GM12878 (cell line): Measurements from ENCODE around the gene KLHDC1. TPM values are rescaled to one million over a fixed set of nuclear protein-coding genes. Genes with fewer than 3 reads are reported as not detected.

Experiments
- ATAC-seq: fragments of 200-7000 bp; cut with Tn5 transposase; 3 replicates; pipeline ENCODE4 v1.9.1; 2020; ENCODE audit warnings: mild to moderate bottlenecking, moderate library complexity
- BruUV-seq: library from RNA; stranded (reverse); fragments of 400-500 nt; replicated peaks from 2 replicates; lab custom pipeline; 2021; lab: Mats Ljungman, UMichigan
- CTCF ChIA-PET: fragments of 300-600 bp; sonication (Branson Sonifier 250); formaldehyde crosslinking; extraction: SDS; loops from one replicate; lab custom pipeline; 2021; ENCODE audit warnings: inconsistent platforms; lab: Yijun Ruan, JAX
- POLR2A ChIA-PET: fragments of 350-600 bp; formaldehyde crosslinking; extraction: SDS; loops from one replicate; lab custom pipeline; 2021; ENCODE audit warnings: inconsistent platforms; lab: Charles Lee
- RAD21 ChIA-PET: fragments of 300-600 bp; sonication (Branson Sonifier 250); formaldehyde crosslinking; loops from one replicate; lab custom pipeline; 2023; ENCODE audit warnings: antibody characterized with exemption; ENCODE audit not compliant: unreplicated experiment; lab: Charles Lee
- SMC1A ChIA-PET: fragments of 300-600 bp; sonication (Branson Sonifier 250); formaldehyde crosslinking; loops from one replicate; lab custom pipeline; 2023; ENCODE audit not compliant: unreplicated experiment, uncharacterized antibody; lab: Charles Lee
- DNase-seq: peaks from one replicate; pipeline ENCODE4 v3.0.0-alpha.2; 2011; ENCODE audit warnings: low read depth, low spot score
- FAIRE-seq: peaks from 3 replicates; lab custom pipeline; 2011; peaks lifted over from hg19 to GRCh38; lab: Jason Lieb, UNC
- H2AFZ ChIP-seq: 2 replicates; pipeline ENCODE4 v1.6.0; 2011; ENCODE audit warnings: low read depth, low read length, control low read depth; ENCODE audit not compliant: control insufficient read depth
- H3K27ac ChIP-seq: 2 replicates; pipeline ENCODE4 v1.5.1; 2011; ENCODE audit warnings: control low read depth; ENCODE audit not compliant: control insufficient read depth, insufficient read depth
- H3K27me3 ChIP-seq, 2 experiments: replicated peaks in 1 of 2; 2 replicates each; pipeline versions ENCODE4 v1.6.0 to v1.6.1; 2011; ENCODE audit warnings: low read length in 1 of 2; ENCODE audit not compliant: control insufficient read depth in 2 of 2, insufficient read depth in 2 of 2
- H3K36me3 ChIP-seq, 2 experiments: 2 replicates each; pipeline ENCODE4 v1.5.1; 2011; ENCODE audit warnings: low read length in 1 of 2; ENCODE audit not compliant: control insufficient read depth in 2 of 2, insufficient read depth in 2 of 2
- H3K4me1 ChIP-seq: 2 replicates; pipeline ENCODE4 v1.6.1; 2011; ENCODE audit warnings: mild to moderate bottlenecking, low read length, moderate library complexity, mixed read lengths; ENCODE audit not compliant: control insufficient read depth, insufficient read depth
- H3K4me2 ChIP-seq: 2 replicates; pipeline ENCODE4 v1.6.0; 2011; ENCODE audit warnings: control low read depth; ENCODE audit not compliant: control insufficient read depth, insufficient read depth
- H3K4me3 ChIP-seq: fragments of 200-600 bp; sonication (generic); 2 replicates; pipeline ENCODE4 v1.5.1; 2016
- H3K79me2 ChIP-seq: 2 replicates; pipeline ENCODE4 v1.6.0; 2011; ENCODE audit warnings: low read length; ENCODE audit not compliant: control insufficient read depth, insufficient read depth
- H3K9ac ChIP-seq: 2 replicates; pipeline ENCODE4 v1.8.0; 2011; ENCODE audit warnings: low read length, control low read depth, mixed read lengths; ENCODE audit not compliant: control insufficient read depth, insufficient read depth
- H3K9me3 ChIP-seq: replicated peaks from 3 replicates; pipeline ENCODE4 v1.5.1; 2011; ENCODE audit warnings: mild to moderate bottlenecking, low read length; ENCODE audit not compliant: control insufficient read depth, insufficient read depth
- H4K20me1 ChIP-seq: 2 replicates; pipeline ENCODE4 v1.6.0; 2011; ENCODE audit not compliant: control insufficient read depth, insufficient read depth
- CHD1 ChIP-seq: IDR thresholded peaks from 2 replicates; pipeline ENCODE4 v1.6.1; 2012; ENCODE audit warnings: low read depth, low read length, improper control_type of control experiment
- ESRRA ChIP-seq: IDR thresholded peaks from 2 replicates; pipeline ENCODE4 v1.6.1; 2012; ENCODE audit warnings: mild to moderate bottlenecking, low read length, improper control_type of control experiment
- MXI1 ChIP-seq: fragments of 150-350 bp; IDR thresholded peaks from 2 replicates; pipeline ENCODE4 v1.6.1; 2011; ENCODE audit warnings: low read depth, mild to moderate bottlenecking, inconsistent platforms, low read length, improper control_type of control experiment
- POLR2AphosphoS2 ChIP-seq: IDR thresholded peaks from 2 replicates; pipeline ENCODE4 v1.6.1; 2011; ENCODE audit warnings: low read depth, mild to moderate bottlenecking, low read length, improper control_type of control experiment, moderate library complexity
- SRF ChIP-seq, 2 experiments: IDR thresholded peaks; 2 replicates each; pipeline ENCODE4 v1.6.1; 2011; ENCODE audit warnings: low read depth in 2 of 2, low read length in 2 of 2, mild to moderate bottlenecking in 1 of 2, moderate library complexity in 1 of 2
- ZBED1 ChIP-seq: IDR thresholded peaks from 2 replicates; pipeline ENCODE4 v1.6.1; 2016; ENCODE audit warnings: borderline replicate concordance
- whole genome bisulfite sequencing: methylation state at CpG from one replicate; pipeline ENCODE4 v1.1.6; 2016; ENCODE audit warnings: low lambda C conversion rate; ENCODE audit not compliant: insufficient replicate concordance, insufficient coverage; ENCODE audit errors: missing lambda C conversion rate; 5-methylcytosine and 5-hydroxymethylcytosine counted together
- in situ Hi-C: fragments of 300-500 bp; cut with MboI; formaldehyde crosslinking; loops from 9 replicates; pipeline ENCODE4 v1.14.3; 2018; ENCODE audit warnings: mixed read lengths
- intact Hi-C: fragments of 100-400 bp; cut with micrococcal nuclease; formaldehyde crosslinking; loops from one replicate; pipeline ENCODE4 v1.14.2; 2022; ENCODE audit not compliant: unreplicated experiment
- polyA plus RNA-seq, 11 experiments: library from polyadenylated mRNA; depleted of rRNA in 4 of 11; unstranded in 6 of 11; stranded (reverse) in 5 of 11; fragments of >200 nt; fragmentation: Nextera tagmentation in 4 of 11; fragmentation: Illumina TruSeq in 1 of 11; extraction: Ambion mirVana in 4 of 11; extraction: Trizol in 1 of 11; gene quantifications; 1 replicate in 1 of 11; 2 replicates in 10 of 11; pipeline versions ENCODE4 v1.2.1 to v1.2.3, GENCODE V29; 2011 to 2016; ENCODE audit warnings: inconsistent platforms in 2 of 11, missing spikeins in 2 of 11, low read depth in 1 of 11
- total RNA-seq, 4 experiments: library from RNA; depleted of rRNA in 3 of 4; stranded (reverse); fragments of >200 nt in 3 of 4; fragmentation: Illumina TruSeq in 1 of 4; extraction: Trizol in 1 of 4; gene quantifications; 2 replicates each; pipeline versions ENCODE4 v1.2.1 to v1.2.3, GENCODE V29; 2013 to 2021
- TF ChIP-seq, protein P1 (sequence below): fragments of 450-650 bp; IDR thresholded peaks from 2 replicates; pipeline ENCODE4 v1.6.1; 2017; ENCODE audit warnings: mild to moderate bottlenecking, moderate library complexity
- TF ChIP-seq, protein P2 (sequence below): fragments of 150-350 bp; IDR thresholded peaks from 2 replicates; pipeline ENCODE4 v1.6.1; 2014; ENCODE audit warnings: mild to moderate bottlenecking, low read depth, low read length

Gene KLHDC1
- total and polyA plus RNA-seq, 10 of the 15 experiments (the other 5 are each of a cell fraction or from before 2014, with no cell fraction given), result 0.22 to 0.98 (median 0.55) TPM

DNA sequence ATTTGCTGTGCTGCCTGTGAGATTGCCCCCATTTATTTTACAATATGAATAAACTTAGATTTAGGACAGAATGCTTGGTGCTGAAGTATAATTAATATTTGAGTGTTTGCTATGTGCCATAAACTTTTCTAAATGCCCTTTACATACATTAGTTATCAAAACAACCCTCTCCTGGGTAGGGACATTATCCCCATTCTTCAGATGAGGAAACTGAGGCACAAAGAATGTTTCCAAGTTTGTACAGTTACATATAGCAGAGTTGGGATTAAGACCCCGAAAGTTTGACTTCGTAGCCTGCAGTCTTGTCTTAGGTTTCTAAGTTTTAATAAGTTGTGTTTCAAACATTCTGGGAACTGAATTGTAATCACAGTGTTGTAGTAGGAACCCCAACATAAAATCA, 93.4 kb downstream of the KLHDC1 start:
- ChIA-PET SMC1A (no interaction called here), POLR2A (no interaction called here), RAD21 (no interaction called here), CTCF (no interaction called here)
- intact Hi-C loops (no loop called here), in situ Hi-C loops (no loop called here)
- no peaks in the 10 kb centered on the region for H3K4me1 ChIP-seq
- H3K27ac ChIP-seq, result no peak overlapping the region
- no peaks in the 10 kb centered on the region for H3K79me2 ChIP-seq
- no peak overlapping the region for H3K9ac ChIP-seq
- TF ChIP-seq POLR2AphosphoS2 (no peak), SRF (IDR thresholded peaks at IDR 0.05; ENCODE audit: low read depth in 2 of 2, low read length in 2 of 2) (no peak), CHD1 (no peak), ZBED1 (no peak), ESRRA (no peak), MXI1 (no peak)
- TF ChIP-seq, protein P1, sequence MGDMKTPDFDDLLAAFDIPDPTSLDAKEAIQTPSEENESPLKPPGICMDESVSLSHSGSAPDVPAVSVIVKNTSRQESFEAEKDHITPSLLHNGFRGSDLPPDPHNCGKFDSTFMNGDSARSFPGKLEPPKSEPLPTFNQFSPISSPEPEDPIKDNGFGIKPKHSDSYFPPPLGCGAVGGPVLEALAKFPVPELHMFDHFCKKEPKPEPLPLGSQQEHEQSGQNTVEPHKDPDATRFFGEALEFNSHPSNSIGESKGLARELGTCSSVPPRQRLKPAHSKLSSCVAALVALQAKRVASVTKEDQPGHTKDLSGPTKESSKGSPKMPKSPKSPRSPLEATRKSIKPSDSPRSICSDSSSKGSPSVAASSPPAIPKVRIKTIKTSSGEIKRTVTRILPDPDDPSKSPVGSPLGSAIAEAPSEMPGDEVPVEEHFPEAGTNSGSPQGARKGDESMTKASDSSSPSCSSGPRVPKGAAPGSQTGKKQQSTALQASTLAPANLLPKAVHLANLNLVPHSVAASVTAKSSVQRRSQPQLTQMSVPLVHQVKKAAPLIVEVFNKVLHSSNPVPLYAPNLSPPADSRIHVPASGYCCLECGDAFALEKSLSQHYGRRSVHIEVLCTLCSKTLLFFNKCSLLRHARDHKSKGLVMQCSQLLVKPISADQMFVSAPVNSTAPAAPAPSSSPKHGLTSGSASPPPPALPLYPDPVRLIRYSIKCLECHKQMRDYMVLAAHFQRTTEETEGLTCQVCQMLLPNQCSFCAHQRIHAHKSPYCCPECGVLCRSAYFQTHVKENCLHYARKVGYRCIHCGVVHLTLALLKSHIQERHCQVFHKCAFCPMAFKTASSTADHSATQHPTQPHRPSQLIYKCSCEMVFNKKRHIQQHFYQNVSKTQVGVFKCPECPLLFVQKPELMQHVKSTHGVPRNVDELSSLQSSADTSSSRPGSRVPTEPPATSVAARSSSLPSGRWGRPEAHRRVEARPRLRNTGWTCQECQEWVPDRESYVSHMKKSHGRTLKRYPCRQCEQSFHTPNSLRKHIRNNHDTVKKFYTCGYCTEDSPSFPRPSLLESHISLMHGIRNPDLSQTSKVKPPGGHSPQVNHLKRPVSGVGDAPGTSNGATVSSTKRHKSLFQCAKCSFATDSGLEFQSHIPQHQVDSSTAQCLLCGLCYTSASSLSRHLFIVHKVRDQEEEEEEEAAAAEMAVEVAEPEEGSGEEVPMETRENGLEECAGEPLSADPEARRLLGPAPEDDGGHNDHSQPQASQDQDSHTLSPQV, result no peak
- TF ChIP-seq, protein P2, sequence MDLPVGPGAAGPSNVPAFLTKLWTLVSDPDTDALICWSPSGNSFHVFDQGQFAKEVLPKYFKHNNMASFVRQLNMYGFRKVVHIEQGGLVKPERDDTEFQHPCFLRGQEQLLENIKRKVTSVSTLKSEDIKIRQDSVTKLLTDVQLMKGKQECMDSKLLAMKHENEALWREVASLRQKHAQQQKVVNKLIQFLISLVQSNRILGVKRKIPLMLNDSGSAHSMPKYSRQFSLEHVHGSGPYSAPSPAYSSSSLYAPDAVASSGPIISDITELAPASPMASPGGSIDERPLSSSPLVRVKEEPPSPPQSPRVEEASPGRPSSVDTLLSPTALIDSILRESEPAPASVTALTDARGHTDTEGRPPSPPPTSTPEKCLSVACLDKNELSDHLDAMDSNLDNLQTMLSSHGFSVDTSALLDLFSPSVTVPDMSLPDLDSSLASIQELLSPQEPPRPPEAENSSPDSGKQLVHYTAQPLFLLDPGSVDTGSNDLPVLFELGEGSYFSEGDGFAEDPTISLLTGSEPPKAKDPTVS, result no peak
- no peak for ATAC-seq
- peaks cover 3 to 31% of the 10 kb centered on the region in 2 experiments for H3K36me3 ChIP-seq
- DNase-seq, result no peak
- BruUV-seq, result no TSS peak
- WGBS, result 100% methylated on average over 2 of the region's 2 CpGs
- no peaks in the 10 kb centered on the region for H3K27me3 ChIP-seq
- no peaks in the 10 kb centered on the region for H3K9me3 ChIP-seq
- H2AFZ ChIP-seq, result no peak overlapping the region
- no peak for FAIRE-seq
- no peak overlapping the region for H3K4me2 ChIP-seq
- H4K20me1 ChIP-seq, result no peaks in the 10 kb centered on the region
- no peak overlapping the region for H3K4me3 ChIP-seq
